Inflammatory macrophage (primary cell): ENCODE results near the gene DIAPH3.
"Not testable (repeated sequence)": the region's sequence is repeated elsewhere in the genome, so short reads cannot be mapped to it uniquely, and the experiment has no call there.

ENCODE experiments used
- DNase-seq, 2 donors: peaks; one replicate each; pipeline ENCODE4 v3.0.0-alpha.2; 2020 to 2022

DIAPH3 gene

DNA sequence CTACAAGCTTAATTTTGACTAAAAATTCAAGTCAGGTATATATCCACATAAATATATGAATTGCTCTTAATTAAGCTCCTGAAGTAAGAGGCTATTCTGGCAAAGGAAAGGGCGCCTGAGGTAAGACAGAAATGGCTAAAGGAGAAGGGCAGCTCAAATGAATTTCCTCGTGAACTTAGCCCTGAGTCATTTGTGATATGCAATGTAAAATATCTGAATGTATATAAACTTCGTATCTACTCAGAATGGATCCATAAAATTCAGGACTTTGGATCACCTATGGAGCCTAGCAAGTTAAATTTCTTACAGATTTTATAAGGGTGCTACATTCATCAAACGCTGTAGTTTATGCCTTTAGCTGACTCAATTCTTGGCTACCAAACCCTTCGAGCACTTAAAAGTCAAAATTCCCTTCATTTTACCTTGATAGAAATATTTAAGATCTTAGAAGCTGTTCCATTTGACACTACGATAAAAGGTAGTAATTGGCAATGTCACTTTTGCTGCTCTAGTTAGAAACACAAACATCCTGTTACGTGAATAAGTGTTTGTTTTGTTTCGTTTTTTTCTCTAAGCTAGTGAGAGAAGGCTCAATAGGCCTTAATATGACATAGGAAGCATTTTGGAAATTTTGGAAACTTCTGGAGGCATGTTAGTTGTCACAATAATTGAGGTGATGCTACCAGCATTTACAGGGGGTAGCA is 69.2 kb downstream of the DIAPH3 start:
- DNase-seq, result no peak

DNA sequence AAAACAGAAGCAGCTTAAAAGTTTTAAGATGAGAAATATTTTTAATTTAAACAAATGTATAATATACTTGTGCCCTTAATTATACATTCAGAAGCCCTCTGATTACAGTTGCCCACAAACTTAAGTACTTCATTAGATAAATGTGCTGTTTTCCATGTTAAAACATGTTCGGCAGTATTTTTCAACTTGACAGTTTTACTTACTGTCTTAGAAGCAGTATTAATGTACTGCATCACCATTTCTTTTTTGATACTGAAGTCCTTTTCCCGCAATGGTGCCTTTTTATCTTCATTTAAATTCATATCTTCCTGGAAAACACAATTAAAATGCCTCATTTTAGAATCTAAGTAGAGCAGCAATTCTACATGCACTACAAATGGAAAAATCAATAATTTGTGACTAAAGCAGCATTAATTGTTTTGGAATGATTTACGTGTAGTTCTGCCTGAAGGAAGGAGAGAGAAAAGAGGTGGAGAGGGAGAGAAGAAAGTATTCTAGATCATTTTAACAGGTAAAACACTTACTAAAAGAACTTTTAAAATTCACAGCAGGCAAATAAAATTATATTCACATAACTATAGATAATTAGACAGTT is 70.2 kb downstream of the DIAPH3 start:
- DNase-seq, result no peak

DNA sequence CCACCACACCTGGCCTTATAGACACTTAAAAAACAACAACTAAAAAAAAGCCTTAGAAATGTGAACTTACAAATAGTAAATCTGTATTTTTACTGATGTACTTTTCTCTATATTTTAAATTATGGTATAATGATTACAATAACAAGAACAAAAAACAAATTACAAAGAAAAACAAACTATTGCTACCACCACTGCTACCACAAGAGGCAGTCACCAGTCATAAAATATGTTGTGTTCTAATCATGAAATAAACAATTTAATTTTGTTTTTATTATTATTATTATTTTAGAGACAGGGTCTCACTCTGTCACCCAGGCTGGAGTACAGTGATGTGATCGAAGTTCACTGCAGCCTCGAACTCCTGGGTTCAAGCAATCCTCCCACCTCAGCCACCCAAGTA is 72.2 kb downstream of the DIAPH3 start:
- DNase-seq, result no peak

DNA sequence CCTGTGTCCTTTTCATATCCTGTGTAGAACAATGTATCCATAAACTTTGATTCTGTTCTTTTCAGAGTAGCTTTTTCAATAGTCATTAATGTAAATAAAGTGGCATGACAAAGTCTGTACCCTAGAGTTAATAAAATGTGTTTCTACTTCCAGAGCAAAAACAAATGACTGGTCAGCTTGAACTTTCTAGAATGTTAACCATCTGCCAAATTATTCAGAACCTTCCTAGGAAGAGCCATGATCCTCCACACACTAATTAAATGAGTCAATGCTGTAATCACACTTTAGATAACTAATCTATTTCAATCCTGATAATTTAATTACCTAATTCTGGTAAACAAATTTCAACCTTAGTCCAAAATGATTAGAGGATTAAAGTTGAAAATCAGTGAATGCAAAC is 73.2 kb downstream of the DIAPH3 start:
- no peak for DNase-seq

DNA sequence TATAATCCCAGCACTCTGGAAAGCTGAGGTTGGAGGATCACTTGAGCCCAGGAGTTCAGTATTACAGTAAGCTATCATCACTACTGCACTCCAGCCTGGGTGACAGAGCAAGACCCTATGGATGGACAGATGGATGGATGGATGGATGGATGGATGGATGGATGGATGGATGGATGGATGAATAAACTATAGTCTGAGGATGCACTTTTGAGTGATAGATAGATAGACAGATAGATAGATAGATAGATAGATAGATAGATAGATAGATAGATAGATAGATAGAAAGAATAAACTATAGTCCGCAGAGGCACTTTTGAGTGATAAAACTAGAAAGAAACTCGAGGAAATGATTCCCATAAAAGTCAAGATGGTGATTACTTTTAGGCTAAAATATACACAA is 79.9 kb downstream of the DIAPH3 start:
- not testable (repeated sequence) for DNase-seq

DNA sequence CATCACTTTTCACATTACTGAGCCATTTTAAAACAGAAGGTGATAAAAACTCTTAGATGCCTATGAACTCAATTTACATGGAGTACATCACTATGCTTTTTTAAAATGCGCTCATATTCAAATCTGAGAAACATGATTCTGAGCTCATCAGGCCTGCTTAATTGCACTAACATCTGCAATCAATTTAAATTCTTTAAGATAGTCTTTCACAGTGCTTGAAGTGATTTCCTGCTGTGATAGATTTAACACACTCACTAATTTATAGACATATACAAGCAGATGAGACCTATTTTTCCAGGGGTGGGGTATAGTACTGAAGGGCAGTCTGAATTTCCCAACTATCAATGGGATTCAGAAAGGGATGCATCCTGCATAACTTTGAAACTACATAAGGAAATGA is 82.9 kb downstream of the DIAPH3 start:
- no peak for DNase-seq

DNA sequence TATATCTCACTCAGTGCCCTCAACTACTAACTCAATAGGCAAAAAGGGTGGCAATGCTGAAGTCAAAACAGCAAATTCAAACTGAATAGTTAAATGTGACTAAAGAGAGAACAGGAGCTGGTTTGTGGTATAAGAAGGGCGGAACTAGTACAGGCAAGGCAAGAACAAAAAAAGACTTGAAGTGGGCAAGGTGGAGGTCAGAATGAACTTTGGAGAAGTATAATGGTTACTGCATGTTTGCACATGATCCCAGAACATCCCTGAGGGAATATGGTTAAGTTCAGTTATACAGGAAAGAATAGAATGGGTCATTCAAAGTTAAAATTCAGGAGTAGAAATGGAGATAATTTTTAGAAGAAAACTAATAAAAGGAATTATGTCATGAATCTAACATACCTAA is 85.5 kb downstream of the DIAPH3 start:
- DNase-seq, result no peak

DNA sequence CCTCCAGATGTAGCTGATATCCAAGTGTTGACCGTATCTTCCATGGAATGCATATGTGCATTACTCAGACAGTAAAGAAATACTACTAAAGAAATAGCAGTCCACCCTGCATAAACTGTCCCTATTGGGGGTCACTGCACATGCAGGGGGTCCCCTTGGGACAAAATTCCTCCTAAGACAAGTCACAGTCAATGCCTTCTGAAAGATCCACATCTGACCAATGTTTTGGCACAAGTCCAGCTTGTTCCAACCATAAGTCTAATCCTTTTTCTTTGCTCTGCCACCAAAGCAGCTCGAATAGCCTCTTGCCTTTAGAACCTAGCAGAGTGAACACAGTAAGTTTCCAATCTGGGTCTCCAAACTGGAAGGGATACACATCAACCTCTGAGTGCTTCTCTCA is 87.9 kb downstream of the DIAPH3 start:
- DNase-seq, result no peak

DNA sequence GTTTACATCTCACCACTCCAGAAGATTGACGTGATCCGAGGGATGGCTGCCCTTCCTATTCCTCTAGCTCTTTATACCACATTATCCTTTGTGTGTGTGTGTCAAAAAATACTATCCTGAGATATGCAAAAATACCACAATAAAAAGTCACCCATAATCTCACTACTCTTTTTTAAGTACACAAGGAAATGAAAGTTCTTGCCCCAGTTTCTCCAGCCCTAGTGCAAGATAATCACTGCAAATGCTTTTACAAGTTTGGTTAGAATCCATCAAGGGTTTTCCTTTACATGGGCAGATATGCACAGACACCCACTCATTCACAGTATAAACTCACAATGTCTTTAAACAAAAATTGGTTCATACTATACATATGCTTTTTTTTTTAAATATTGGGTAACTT is 89.3 kb downstream of the DIAPH3 start:
- DNase-seq, result no peak

DNA sequence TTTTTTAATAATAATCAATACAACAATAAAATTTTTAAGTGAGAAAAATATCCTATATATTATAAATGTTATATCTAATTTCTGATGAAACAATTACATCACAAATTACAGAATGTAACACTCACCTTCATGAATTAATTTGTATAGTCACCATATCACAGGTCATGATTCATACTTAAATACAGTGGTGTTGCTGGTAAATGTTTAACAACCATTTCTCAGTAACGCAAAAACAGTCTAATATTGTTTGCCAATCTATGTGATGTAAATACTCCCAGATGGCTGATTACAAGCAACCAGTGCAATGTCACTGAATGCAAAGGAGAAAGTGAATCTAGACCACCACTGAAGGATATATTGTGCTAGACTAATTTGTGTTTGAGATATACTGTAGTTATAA is 97.5 kb downstream of the DIAPH3 start:
- DNase-seq, result no peak

DNA sequence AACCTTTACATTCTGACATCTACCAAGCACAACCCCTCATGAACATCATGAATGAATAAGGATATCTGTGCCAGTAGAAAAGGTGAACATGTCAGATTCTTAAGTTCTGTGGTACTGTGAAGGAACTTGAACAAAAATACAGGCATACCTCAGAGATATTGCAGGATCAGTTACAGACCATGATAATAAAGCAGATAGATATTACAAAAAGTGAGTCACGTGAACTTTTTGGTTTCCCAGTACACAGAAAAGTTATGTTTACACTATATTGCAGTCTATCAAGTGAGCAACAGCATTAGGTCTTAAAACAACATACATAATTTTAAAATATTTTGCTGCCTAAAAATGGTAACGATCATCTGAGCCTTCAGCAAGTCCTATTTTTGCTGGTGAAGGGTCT is 101.2 kb downstream of the DIAPH3 start:
- DNase-seq, result no peak

DNA sequence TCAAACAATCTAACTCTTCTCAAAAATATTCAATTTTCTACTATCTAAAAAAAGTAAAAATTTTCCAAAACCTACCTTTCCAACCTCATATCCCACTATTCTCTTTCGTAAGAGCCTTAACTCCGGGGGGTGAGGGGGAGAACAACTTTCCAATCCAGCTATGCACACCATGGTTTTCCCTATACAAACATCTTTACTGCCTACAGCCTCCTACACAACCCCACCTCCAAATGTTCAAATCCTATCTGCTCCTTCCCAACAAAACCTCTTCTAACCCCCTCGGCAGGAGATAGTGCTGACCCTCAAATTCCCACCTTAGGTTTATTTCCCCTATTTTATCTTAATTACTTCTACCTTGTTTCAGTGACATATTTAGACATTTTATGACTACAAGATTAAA is 102.0 kb downstream of the DIAPH3 start:
- DNase-seq, result no peak

DNA sequence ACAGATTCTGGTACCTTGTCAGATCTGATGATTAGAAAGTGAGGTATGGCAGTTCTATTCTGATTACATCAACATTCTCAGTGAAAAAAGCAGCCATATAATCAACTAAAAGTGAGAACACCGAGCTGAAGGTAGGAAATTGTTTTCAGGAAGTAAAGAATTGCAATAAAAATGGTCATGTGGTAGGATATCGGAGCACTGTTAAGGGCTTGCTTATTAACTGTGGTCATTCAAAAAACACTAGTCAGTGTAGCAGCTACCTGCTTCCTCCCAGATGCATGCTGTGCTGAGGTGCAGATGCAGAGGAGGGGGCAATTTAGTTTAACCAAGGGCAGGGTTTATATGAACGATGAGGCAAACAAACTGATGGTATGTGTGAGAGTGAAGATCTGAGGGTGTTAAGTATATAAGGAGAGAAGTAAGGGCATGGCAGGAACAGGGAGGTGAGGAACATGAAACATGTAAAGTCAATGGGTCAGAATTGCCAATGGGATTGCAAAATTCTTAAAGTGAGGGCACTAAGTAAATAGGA is 111.9 kb downstream of the DIAPH3 start:
- DNase-seq, result no peak

DNA sequence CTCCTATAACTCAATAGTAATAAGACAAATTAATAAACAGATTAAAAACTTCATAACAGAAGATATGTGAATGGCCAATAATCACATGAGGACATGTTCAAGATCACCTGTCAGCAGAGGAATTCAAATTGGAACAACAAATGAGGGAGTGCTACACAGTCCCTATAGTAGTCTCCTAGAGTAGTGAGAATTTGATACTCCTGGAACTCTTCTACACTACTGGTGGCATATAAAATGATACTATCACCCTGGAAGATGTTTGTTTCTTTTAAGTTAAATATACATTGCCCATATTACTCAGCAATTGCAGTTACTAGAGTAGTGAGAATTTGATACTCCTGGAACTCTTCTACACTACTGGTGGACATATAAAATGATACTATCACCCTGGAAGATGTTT is 115.4 kb downstream of the DIAPH3 start:
- DNase-seq, result not testable (repeated sequence)

DNA sequence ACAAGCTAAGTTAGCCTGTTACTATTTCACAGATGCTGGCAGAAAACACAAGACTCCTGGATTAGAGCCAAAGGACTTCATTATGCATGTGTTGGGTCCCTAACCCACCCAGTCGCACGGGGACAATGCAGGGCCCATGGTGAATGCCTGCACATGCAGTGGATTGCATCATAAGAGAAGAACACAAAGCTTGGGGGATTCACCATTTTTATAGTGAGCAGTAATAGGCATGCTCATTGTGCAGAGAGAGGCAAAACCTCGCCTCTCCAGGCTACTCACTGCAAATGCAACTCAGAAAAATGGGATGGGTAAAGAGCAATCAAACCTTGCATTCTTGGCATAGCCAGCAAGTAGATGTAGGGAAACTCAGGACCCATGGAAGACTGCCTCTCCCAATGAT is 115.8 kb downstream of the DIAPH3 start:
- no peak for DNase-seq

DNA sequence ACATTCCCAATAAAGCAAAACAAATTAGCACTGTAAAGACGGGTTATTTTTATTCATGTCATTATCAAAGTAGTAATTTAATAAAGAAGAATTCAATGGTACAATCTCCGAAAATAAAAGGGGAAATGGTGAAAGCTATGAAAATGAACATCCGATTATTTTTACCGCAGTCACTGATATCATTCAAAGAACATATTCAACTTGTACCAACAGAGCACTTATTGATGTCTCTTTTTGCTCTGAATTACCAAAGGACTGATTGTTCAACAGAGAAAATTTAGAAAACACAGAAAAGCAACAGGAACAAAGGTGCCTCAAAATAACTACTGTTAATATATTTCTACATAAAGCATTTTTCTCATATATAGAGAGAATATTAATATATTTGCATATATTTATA is 119.4 kb downstream of the DIAPH3 start:
- DNase-seq, result no peak

DNA sequence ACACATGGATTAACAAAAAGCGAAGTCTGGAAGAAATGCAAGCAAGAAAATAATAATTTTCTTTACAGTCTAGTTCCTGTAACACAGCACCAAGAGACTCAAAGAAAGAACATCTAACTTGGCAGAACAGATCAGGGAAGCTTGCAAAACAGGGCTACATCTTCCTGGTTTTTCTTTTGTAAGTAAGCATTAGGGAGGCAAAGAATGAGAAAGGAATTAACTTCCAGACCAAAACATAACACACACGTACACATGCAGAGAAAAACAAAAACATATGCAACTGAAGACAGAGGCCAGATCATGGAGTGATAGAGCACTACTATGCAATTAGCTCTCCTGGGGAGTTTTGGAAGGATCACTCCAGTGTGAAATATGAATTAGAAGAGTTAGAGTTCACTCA is 120.5 kb downstream of the DIAPH3 start:
- no peak for DNase-seq

DNA sequence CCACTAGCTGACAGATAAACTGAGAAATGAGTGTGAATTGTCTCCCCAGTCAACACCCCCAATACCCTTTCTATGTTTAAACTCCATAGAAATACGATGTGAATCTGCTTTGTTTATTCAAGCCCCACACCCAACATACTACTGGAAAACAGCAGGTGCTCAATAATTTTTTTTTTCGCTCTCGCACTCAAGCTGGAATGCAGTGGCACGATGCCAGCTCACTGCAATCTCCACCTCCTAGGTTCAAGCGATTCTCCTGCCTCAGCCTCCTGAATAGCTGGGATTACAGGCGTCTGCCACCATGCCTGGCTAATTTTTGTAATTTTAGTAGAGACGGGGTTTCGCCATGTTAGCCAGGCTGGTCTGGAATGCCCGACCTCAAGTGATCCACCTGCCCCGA is 123.1 kb downstream of the DIAPH3 start:
- not testable (repeated sequence) for DNase-seq

DNA sequence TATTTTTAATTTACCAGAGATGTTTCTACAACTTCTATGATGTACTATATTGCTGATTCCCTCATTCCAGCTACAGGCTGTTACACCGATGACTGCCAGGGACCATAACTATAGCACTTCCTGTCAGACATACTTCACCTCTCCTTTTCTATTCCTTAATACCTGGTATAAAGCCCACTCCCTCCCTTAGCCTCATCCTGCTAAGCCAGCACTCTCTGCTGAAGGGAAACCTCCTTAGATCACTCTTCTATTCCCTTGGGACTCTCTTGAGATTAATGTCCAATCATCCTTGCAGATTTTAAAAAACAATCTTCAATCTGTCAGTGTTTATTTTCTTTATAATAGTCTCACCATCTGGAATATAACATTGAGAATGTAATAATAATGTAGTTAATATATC is 127.9 kb downstream of the DIAPH3 start:
- no peak for DNase-seq

DNA sequence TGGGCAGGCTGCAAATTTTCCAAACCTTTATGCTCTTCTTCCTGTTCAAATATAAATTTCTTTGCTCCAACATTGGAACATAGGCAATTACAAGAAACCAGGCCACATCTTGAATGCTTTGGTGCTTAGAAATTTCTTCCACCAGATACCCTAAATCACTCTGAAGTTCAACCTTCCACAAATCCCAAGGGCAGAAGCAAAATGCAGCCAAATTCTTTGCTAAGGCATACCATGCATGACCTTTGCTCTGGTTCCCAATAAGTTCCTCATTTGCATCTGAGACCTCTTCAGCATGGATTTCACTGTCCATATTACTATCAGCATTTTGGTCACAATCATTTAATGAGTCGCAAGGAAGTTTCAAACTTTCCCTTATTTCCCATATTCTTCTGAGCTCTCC is 130.9 kb downstream of the DIAPH3 start:
- DNase-seq, result peak; percentile 28 to 33

DNA sequence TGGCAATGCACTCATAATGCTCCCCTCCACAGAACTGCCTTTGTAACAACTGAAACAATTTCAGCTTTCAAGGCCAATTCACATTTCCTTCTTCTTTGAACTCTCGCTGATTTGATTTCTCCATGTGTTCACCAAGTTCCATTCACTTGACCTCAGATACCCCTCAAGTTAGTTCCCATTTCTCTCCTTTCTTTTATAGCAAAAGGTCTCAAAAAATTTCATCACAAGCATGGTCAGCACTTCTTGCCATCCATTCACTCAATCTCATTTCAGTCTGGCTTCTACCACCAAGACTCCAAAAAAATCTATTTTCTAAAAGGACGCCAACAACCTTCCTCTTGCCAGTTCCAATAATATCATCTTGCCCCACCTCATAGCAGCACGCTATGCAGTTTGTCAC is 135.7 kb downstream of the DIAPH3 start:
- peak; percentile 48 to 77 for DNase-seq

DNA sequence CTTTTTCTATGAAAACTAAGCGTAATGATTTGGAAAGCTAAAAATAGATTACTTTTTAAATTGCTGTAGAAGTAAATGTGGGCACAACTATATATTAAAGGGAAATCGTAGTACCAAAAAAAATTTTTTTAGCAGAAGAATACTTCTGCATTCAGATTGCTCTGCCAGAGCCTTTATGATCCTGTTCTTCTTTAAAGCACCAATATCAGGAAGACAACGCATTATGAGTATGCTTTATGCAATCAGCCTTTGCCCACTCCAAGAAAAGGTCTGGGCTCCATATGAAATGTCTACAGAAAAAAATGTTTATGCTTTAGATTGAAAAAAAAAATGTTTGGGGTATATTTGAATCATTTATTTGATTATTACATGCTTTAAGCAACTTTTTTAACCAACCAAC is 137.4 kb downstream of the DIAPH3 start:
- peak; percentile 44 to 59 for DNase-seq

DNA sequence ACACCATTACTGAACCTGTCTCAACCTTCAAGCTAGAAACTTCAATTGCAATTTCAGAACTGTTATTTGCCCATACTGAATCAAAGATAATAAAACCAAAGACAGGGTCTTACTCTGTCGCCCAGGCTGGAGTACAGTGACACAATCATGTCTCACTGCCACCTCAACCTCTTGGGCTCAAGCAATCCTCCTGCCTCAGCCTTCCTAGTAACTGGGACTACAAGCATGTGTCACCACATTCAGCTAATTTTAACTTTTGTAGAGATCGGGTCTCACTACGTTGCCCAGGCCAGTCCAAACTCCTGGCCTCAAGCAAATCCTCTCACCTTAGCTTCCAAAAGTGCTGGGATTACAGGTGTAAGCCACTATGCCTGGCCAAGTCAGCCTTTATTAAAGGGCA is 143.4 kb downstream of the DIAPH3 start:
- DNase-seq, result no peak

DNA sequence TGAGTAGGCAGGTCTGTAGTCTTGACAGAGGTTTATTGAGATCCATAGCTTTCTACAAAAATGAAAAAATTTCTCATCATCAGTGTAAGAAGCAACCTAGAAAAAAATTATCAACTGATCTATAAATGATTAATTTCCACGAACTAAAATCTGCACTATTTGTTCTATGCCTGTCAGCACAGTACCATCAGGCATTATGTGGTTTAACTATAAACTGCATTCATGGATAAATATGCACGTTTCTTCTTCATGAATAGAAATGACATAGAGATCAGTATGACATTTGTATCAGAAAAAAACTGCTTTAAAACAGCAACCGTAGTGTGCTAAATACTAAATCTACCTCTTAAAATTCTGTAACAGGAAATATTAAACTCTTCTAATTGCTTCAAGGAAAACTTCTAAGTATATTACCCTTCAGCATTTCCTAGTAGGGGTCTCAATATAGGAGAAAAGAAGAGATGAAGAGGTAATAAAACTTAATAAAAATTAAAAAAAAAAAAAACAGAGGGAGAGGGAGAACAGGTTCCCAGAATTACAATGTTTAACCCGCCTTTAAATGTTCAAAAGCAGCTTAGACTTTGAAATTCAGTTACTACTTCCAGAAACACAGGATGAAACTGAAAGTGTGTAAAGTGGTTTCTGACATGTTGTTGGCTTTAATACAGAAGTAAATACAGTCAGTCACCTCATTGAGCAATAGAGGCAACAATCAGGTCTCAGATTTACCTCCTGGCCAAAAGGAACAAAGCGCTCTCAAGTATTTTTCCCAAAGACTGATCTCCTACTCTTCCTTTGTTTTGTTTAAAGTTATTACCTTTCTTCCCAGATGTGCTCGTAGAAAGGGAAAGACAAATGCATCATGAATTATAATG is 144.4 kb downstream of the DIAPH3 start:
- peak; percentile 37 to 39 for DNase-seq
